Stimulated activated CD4-positive, alpha-beta T cell treated with anti-CD3 and anti-CD28 coated beads, Interleukin-15, amount 100 ng/mL, for 48 hours (primary cell): ENCODE measurements around the gene KCNJ2.

ENCODE experiments used
- DNase-seq, 2 donors: peaks; one replicate each; pipeline ENCODE4 v3.0.0-alpha.2; 2020; ENCODE audit warnings: low read depth in 2 of 2

The KCNJ2 gene

GRCh38 chr17:70204431-70204830 lies 35.1 kb downstream of the KCNJ2 start:
- DNase-seq: no peak

GRCh38 chr17:70205401-70205800 lies 36.1 kb downstream of the KCNJ2 start:
- no peak for DNase-seq

GRCh38 chr17:70206361-70207010 lies 37.2 kb downstream of the KCNJ2 start:
- DNase-seq: no peak

GRCh38 chr17:70207184-70207583 lies 37.9 kb downstream of the KCNJ2 start:
- DNase-seq: no peak

- no peak for DNase-seq
Measured at GRCh38 chr17:70208080-70208794, 38.9 kb downstream of the KCNJ2 start.

- no peak for DNase-seq
Measured at GRCh38 chr17:70208825-70209555, 39.7 kb downstream of the KCNJ2 start.

- DNase-seq: no peak
Measured at GRCh38 chr17:70215656-70216055, 46.3 kb downstream of the KCNJ2 start.

GRCh38 chr17:70217571-70217970 lies 48.2 kb downstream of the KCNJ2 start:
- DNase-seq: no peak

- no peak for DNase-seq
Measured at GRCh38 chr17:70225276-70225675, 55.9 kb downstream of the KCNJ2 start.
